GM12878 (cell line): ENCODE data around the gene KDM2A. TPM values are rescaled to one million over a fixed set of nuclear protein-coding genes. Genes with fewer than 3 reads are reported as not detected.

Experiments
- CBFB ChIP-seq: IDR thresholded peaks from 2 replicates; pipeline ENCODE4 v1.6.1; 2016; ENCODE audit warnings: antibody characterized with exemption, low read depth
- CHD1 ChIP-seq: IDR thresholded peaks from 2 replicates; pipeline ENCODE4 v1.6.1; 2012; ENCODE audit warnings: low read depth, low read length, improper control_type of control experiment
- CTCF ChIP-seq, 3 experiments: IDR thresholded peaks in 2 of 3; conservative IDR thresholded peaks in 1 of 3; 2 replicates each; pipeline ENCODE4 v1.5.1; 2011; ENCODE audit warnings: low read depth in 3 of 3, low read length in 3 of 3, mild to moderate bottlenecking in 3 of 3, control low read depth in 2 of 3, moderate library complexity in 2 of 3, inconsistent platforms in 1 of 3, mixed read lengths in 1 of 3; ENCODE audit not compliant: control insufficient read depth in 2 of 3, insufficient read depth in 1 of 3; ENCODE audit errors: extremely low read depth in 1 of 3
- HCFC1 ChIP-seq: fragments of 150-350 bp; IDR thresholded peaks from 2 replicates; pipeline ENCODE4 v1.6.1; 2014; ENCODE audit warnings: low read length
- IRF4 ChIP-seq: IDR thresholded peaks from 2 replicates; pipeline ENCODE4 v1.6.1; 2011; ENCODE audit warnings: low read depth, low read length
- MXI1 ChIP-seq: fragments of 150-350 bp; IDR thresholded peaks from 2 replicates; pipeline ENCODE4 v1.6.1; 2011; ENCODE audit warnings: low read depth, mild to moderate bottlenecking, inconsistent platforms, low read length, improper control_type of control experiment
- MYB ChIP-seq: fragments of 150-350 bp; IDR thresholded peaks from 2 replicates; pipeline ENCODE4 v1.6.1; 2014; ENCODE audit warnings: mild to moderate bottlenecking, low read depth, low read length, borderline replicate concordance
- NFYA ChIP-seq: IDR thresholded peaks from 2 replicates; pipeline ENCODE4 v1.6.1; 2011; ENCODE audit warnings: low read depth, mild to moderate bottlenecking, low read length, improper control_type of control experiment, borderline replicate concordance
- NFYB ChIP-seq: IDR thresholded peaks from 2 replicates; pipeline ENCODE4 v1.6.1; 2011; ENCODE audit warnings: low read depth, mild to moderate bottlenecking, low read length, improper control_type of control experiment, moderate library complexity; ENCODE audit not compliant: insufficient read depth
- NRF1 ChIP-seq: conservative IDR thresholded peaks from 2 replicates; pipeline ENCODE4 v1.6.1; 2011; ENCODE audit warnings: mild to moderate bottlenecking, low read depth, low read length, improper control_type of control experiment
- PML ChIP-seq: IDR thresholded peaks from 2 replicates; pipeline ENCODE4 v1.6.1; 2012; ENCODE audit warnings: low read length, inconsistent platforms
- ZNF217 ChIP-seq: fragments of 450-650 bp; IDR thresholded peaks from 2 replicates; pipeline ENCODE4 v1.6.1; 2017; ENCODE audit warnings: antibody characterized with exemption, mild to moderate bottlenecking
- polyA plus RNA-seq, 11 experiments: library from polyadenylated mRNA; depleted of rRNA in 4 of 11; unstranded in 6 of 11; stranded (reverse) in 5 of 11; fragments of >200 nt; fragmentation: Nextera tagmentation in 4 of 11; fragmentation: Illumina TruSeq in 1 of 11; extraction: Ambion mirVana in 4 of 11; extraction: Trizol in 1 of 11; gene quantifications; 1 replicate in 1 of 11; 2 replicates in 10 of 11; pipeline versions ENCODE4 v1.2.1 to v1.2.3, GENCODE V29; 2011 to 2016; ENCODE audit warnings: inconsistent platforms in 2 of 11, missing spikeins in 2 of 11, low read depth in 1 of 11
- total RNA-seq, 4 experiments: library from RNA; depleted of rRNA in 3 of 4; stranded (reverse); fragments of >200 nt in 3 of 4; fragmentation: Illumina TruSeq in 1 of 4; extraction: Trizol in 1 of 4; gene quantifications; 2 replicates each; pipeline versions ENCODE4 v1.2.1 to v1.2.3, GENCODE V29; 2013 to 2021
- TF ChIP-seq, protein P1 (sequence below): fragments of 450-650 bp; IDR thresholded peaks from 2 replicates; pipeline ENCODE4 v1.6.1; 2017; ENCODE audit warnings: mild to moderate bottlenecking, low read depth, inconsistent platforms; ENCODE audit not compliant: poor library complexity, severe bottlenecking
- TF ChIP-seq, protein P2 (sequence below): fragments of 450-650 bp; IDR thresholded peaks from 2 replicates; pipeline ENCODE4 v1.6.1; 2017; ENCODE audit warnings: borderline replicate concordance
- TF ChIP-seq, protein P3 (sequence below): fragments of 450-650 bp; formaldehyde crosslinking; IDR thresholded peaks from 2 replicates; pipeline ENCODE4 v1.4.0; 2020; ENCODE audit warnings: mild to moderate bottlenecking, moderate library complexity
- TF ChIP-seq, protein P4 (sequence below): fragments of 450-650 bp; IDR thresholded peaks from 2 replicates; pipeline ENCODE4 v1.6.1; 2016; ENCODE audit warnings: mild to moderate bottlenecking

KDM2A gene
- total and polyA plus RNA-seq, 10 of the 15 experiments (the other 5 are each of a cell fraction or from before 2014, with no cell fraction given), result 10.5 to 69.3 (median 41.6) TPM

GRCh38 chr11:67268081-67268961, 149.3 kb downstream of the KDM2A start (continued):
- TF ChIP-seq CTCF (IDR thresholded peaks at IDR 0.05 in 2 of 3, conservative IDR thresholded peaks at IDR 0.05 in 1 of 3; ENCODE audit: control insufficient read depth in 2 of 3, extremely low read depth in 1 of 3, insufficient read depth in 1 of 3, low read depth in 3 of 3, low read length in 3 of 3), result no peak
- peak; percentile 89 for TF ChIP-seq MXI1
- no peak for TF ChIP-seq NFYB
- peak; percentile 54; the same call in 1 of the 2 replicates for TF ChIP-seq CBFB
- TF ChIP-seq, protein P1, sequence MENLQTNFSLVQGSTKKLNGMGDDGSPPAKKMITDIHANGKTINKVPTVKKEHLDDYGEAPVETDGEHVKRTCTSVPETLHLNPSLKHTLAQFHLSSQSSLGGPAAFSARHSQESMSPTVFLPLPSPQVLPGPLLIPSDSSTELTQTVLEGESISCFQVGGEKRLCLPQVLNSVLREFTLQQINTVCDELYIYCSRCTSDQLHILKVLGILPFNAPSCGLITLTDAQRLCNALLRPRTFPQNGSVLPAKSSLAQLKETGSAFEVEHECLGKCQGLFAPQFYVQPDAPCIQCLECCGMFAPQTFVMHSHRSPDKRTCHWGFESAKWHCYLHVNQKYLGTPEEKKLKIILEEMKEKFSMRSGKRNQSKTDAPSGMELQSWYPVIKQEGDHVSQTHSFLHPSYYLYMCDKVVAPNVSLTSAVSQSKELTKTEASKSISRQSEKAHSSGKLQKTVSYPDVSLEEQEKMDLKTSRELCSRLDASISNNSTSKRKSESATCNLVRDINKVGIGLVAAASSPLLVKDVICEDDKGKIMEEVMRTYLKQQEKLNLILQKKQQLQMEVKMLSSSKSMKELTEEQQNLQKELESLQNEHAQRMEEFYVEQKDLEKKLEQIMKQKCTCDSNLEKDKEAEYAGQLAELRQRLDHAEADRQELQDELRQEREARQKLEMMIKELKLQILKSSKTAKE, result peak; percentile 73
- TF ChIP-seq, protein P2, sequence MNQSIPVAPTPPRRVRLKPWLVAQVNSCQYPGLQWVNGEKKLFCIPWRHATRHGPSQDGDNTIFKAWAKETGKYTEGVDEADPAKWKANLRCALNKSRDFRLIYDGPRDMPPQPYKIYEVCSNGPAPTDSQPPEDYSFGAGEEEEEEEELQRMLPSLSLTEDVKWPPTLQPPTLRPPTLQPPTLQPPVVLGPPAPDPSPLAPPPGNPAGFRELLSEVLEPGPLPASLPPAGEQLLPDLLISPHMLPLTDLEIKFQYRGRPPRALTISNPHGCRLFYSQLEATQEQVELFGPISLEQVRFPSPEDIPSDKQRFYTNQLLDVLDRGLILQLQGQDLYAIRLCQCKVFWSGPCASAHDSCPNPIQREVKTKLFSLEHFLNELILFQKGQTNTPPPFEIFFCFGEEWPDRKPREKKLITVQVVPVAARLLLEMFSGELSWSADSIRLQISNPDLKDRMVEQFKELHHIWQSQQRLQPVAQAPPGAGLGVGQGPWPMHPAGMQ, result no peak
- TF ChIP-seq, protein P3, sequence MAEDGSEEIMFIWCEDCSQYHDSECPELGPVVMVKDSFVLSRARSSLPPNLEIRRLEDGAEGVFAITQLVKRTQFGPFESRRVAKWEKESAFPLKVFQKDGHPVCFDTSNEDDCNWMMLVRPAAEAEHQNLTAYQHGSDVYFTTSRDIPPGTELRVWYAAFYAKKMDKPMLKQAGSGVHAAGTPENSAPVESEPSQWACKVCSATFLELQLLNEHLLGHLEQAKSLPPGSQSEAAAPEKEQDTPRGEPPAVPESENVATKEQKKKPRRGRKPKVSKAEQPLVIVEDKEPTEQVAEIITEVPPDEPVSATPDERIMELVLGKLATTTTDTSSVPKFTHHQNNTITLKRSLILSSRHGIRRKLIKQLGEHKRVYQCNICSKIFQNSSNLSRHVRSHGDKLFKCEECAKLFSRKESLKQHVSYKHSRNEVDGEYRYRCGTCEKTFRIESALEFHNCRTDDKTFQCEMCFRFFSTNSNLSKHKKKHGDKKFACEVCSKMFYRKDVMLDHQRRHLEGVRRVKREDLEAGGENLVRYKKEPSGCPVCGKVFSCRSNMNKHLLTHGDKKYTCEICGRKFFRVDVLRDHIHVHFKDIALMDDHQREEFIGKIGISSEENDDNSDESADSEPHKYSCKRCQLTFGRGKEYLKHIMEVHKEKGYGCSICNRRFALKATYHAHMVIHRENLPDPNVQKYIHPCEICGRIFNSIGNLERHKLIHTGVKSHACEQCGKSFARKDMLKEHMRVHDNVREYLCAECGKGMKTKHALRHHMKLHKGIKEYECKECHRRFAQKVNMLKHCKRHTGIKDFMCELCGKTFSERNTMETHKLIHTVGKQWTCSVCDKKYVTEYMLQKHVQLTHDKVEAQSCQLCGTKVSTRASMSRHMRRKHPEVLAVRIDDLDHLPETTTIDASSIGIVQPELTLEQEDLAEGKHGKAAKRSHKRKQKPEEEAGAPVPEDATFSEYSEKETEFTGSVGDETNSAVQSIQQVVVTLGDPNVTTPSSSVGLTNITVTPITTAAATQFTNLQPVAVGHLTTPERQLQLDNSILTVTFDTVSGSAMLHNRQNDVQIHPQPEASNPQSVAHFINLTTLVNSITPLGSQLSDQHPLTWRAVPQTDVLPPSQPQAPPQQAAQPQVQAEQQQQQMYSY (CRISPR knock-in tag), result no peak
- TF ChIP-seq MYB, result peak; percentile 90; the same call in 1 of the 2 replicates
- TF ChIP-seq NRF1, result no peak
- TF ChIP-seq CHD1, result 0 out of 2 replicates have a peak, but pooled peaks have one; percentile 58
- no peak for TF ChIP-seq PML
- TF ChIP-seq, protein P4, sequence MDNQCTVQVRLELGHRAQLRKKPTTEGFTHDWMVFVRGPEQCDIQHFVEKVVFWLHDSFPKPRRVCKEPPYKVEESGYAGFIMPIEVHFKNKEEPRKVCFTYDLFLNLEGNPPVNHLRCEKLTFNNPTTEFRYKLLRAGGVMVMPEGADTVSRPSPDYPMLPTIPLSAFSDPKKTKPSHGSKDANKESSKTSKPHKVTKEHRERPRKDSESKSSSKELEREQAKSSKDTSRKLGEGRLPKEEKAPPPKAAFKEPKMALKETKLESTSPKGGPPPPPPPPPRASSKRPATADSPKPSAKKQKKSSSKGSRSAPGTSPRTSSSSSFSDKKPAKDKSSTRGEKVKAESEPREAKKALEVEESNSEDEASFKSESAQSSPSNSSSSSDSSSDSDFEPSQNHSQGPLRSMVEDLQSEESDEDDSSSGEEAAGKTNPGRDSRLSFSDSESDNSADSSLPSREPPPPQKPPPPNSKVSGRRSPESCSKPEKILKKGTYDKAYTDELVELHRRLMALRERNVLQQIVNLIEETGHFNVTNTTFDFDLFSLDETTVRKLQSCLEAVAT, result no peak
- TF ChIP-seq HCFC1, result peak; percentile 4; the same call in 1 of the 2 replicates
- TF ChIP-seq ZNF217, result no peak
- no peak for TF ChIP-seq NFYA
- TF ChIP-seq IRF4, result peak; percentile 95
